ENCODE measurements around the gene IRX3. TPM values are rescaled to one million over a fixed set of nuclear protein-coding genes. Genes with fewer than 3 reads are reported as not detected.

The IRX3 gene
- total RNA-seq, 4 donors from 2014 or later, result not detected

- no peak overlapping the region for H3K27ac ChIP-seq
- no peak for TF ChIP-seq POLR2A (IDR thresholded peaks at IDR 0.05)
- peak in 1 of 3 donors; percentile 35 for DNase-seq
- H3K36me3 ChIP-seq, result no peaks in the 10 kb centered on the region
- H3K4me3 ChIP-seq, result peak overlapping the region in 2 of 4 donors; percentile 27 to 29
- peaks cover 0 to 62% of the 10 kb centered on the region in 2 donors for H3K27me3 ChIP-seq
- no peaks in the 10 kb centered on the region for H3K9me3 ChIP-seq
- peaks cover 0 to 57% (median 0%) of the 10 kb centered on the region in 4 donors for H3K4me1 ChIP-seq
These were observed 2.2 kb downstream of the IRX3 start for GRCh38 chr16:54284319-54284930.

- DNase-seq, result peak in 1 of 3 donors; percentile 25
- peak overlapping the region in 2 of 4 donors; percentile 27 to 29 for H3K4me3 ChIP-seq
- no peak for TF ChIP-seq POLR2A (IDR thresholded peaks at IDR 0.05)
- TF ChIP-seq CTCF (IDR thresholded peaks at IDR 0.05), result no peak
- peaks cover 0 to 57% (median 0%) of the 10 kb centered on the region in 4 donors for H3K4me1 ChIP-seq
- H3K27me3 ChIP-seq, result peaks cover 0 to 58% of the 10 kb centered on the region in 2 donors
- H3K36me3 ChIP-seq, result no peaks in the 10 kb centered on the region
- no peak overlapping the region for H3K27ac ChIP-seq
- H3K9me3 ChIP-seq, result no peaks in the 10 kb centered on the region
These were observed 2.8 kb downstream of the IRX3 start for GRCh38 chr16:54283725-54284318.

- peak in 1 of 3 donors; percentile 29 for DNase-seq
- TF ChIP-seq CTCF (IDR thresholded peaks at IDR 0.05) (no peak), POLR2A (IDR thresholded peaks at IDR 0.05) (no peak)
- no peak overlapping the region for H3K4me3 ChIP-seq
- H3K36me3 ChIP-seq, result no peaks in the 10 kb centered on the region
- H3K27me3 ChIP-seq, result peaks cover 0 to 51% of the 10 kb centered on the region in 2 donors
- H3K9me3 ChIP-seq, result no peaks in the 10 kb centered on the region
- peaks cover 0 to 56% (median 0%) of the 10 kb centered on the region in 4 donors for H3K4me1 ChIP-seq
- H3K27ac ChIP-seq, result no peak overlapping the region
These were observed 3.5 kb downstream of the IRX3 start for GRCh38 chr16:54282928-54283724.

- Histone ChIP-seq H3K4me3 (peak overlapping the region in 1 of 4 donors; percentile 30), H3K4me1 (peaks cover 0 to 48% (median 0%) of the 10 kb centered on the region in 4 donors), H3K9me3 (no peaks in the 10 kb centered on the region), H3K27me3 (peaks cover 0 to 43% of the 10 kb centered on the region in 2 donors), H3K36me3 (no peaks in the 10 kb centered on the region), H3K27ac (no peak overlapping the region)
- peak in 1 of 3 donors; percentile 48 for DNase-seq
- no peak for TF ChIP-seq POLR2A (IDR thresholded peaks at IDR 0.05)
- peak in 4 of 6 experiments; percentile 15 to 35 (median 24) for TF ChIP-seq CTCF (IDR thresholded peaks at IDR 0.05)
These were observed 4.2 kb downstream of the IRX3 start for GRCh38 chr16:54282202-54282927.

GRCh38 chr16:54281535-54282201 is 4.9 kb downstream of the IRX3 start:
- Histone ChIP-seq H3K9me3 (no peaks in the 10 kb centered on the region), H3K27me3 (peaks cover 0 to 36% of the 10 kb centered on the region in 2 donors), H3K36me3 (no peaks in the 10 kb centered on the region), H3K27ac (no peak overlapping the region), H3K4me1 (peaks cover 0 to 41% (median 0%) of the 10 kb centered on the region in 4 donors), H3K4me3 (peak overlapping the region in 1 of 4 donors; percentile 30)
- peak in 1 of 3 donors; percentile 43 for DNase-seq
- TF ChIP-seq CTCF (IDR thresholded peaks at IDR 0.05) (no peak), POLR2A (IDR thresholded peaks at IDR 0.05) (no peak)

All from Peyer's patch (tissue), 4 donors.